ENCODE results near the gene NELFA.
"Not testable (repeated sequence)": the region's sequence is repeated elsewhere in the genome, so short reads cannot be mapped to it uniquely, and the experiment has no call there.

NELFA gene

DNA sequence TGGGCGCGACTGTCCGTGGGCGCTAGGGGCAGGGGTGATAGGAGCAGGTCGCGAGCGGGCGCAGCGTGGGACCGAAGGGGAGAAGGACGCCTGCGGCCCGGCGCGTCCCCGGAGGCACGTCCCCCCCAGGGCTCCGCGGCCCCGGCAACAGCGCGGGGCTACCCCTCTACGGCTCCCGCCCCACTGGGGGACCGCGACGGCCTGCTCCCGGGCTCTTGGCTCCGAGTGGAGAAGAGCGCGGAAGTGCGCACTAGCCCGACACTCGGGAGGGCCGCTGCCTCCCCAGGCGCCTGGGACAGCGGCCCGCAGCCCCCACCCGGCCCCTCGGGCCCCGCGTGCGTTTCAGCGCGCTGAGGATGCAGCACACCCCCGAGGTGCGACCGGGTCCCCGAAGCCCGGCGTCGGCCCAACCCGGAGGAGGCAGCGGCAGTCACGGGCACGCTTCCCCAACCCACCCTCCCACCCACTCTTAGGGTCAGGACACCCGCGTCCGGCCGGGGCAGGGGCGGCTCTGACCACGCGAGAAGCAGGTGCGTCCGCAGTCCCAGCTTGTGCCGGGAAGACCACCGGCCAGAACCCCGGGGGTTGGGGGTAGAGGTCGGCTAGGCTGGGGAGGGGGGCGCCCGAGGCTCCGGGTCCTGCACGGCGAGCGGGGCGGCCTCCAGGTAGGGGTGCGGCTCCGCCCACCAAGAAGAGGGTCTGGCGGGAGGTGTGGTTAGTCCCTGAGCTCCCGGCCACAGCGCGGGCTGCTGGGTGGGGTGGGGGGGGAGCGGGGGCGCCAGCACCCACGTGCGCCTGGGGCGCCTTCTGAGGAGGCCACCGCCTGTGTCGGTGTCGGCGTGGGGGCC is 31.8 kb upstream of the NELFA start:
- no peak for DNase-seq (ENCODE audit: low read depth in 2 of 2)

DNA sequence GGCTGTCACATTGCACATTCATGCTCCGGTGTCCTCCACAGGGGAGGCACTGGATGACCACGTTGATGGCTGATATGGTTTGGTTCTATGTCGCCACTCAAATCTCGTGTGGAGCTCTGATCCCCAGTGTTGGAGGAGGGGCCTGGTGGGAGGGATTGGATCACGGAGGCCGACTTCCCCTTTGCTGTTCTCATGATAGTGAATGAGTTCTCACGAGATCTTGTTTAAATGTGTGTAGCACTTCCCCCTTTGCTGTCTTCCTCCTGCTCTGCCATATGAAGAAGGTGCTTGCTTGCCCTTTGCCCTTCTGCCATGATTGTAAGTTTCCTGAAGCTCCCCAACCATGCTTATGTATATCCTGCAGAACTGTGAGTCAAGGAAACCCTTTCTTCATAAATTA is 28.1 kb upstream of the NELFA start:
- DNase-seq (ENCODE audit: low read depth in 2 of 2) = no peak

DNA sequence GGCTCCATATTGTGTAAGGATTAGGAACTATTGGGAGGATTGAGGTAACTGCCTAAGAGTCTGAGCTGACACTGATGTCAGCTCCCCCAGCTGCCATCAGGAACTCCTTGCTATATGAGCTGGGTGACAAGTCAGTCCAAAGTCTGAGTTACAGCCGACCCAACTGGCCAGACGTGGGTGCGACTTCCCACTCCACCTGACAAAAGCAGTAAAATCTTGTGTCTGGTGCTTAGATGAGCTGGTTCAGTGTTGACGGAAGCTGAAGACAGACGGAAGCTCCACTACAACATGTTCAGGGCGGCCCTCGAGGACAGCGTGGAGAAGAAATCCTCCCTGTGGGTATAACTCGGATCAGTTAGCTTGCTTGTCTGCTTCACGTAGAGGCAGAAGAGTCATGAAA is 27.6 kb upstream of the NELFA start:
- no peak for DNase-seq (ENCODE audit: low read depth in 2 of 2)

GRCh38 chr4:2031161-2031560 is 22.4 kb upstream of the NELFA start:
- DNase-seq (ENCODE audit: low read depth in 2 of 2) = not testable (repeated sequence)

- not testable (repeated sequence) for DNase-seq (ENCODE audit: low read depth in 2 of 2)
These were observed 18.3 kb upstream of the NELFA start for GRCh38 chr4:2027120-2027519.

- DNase-seq (ENCODE audit: low read depth in 2 of 2) = no peak
These were observed 17.0 kb upstream of the NELFA start for GRCh38 chr4:2025817-2026216.

DNA sequence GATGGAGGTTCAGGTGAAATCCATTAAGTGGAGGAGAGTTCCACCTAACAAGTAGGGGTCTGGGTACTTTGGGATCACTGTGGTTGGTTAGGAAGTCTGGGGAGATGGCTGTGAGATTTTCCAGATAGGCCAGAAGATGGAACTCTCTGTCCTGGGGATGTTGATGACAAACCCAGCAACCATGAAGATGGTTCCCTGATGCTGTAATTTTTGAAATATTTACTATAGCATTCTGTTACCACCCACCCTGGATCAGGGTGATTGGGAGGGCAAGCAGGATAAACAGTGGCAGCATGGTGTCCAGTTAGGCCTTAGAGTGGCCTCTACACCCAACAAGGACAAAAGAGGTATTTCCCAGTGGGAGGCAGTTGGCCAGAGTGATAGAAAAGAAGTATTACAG is 15.9 kb upstream of the NELFA start:
- no peak for DNase-seq (ENCODE audit: low read depth in 2 of 2)

- DNase-seq (ENCODE audit: low read depth in 2 of 2) = not testable (repeated sequence)
These were observed 12.7 kb upstream of the NELFA start for GRCh38 chr4:2021358-2022018.

- no peak for DNase-seq (ENCODE audit: low read depth in 2 of 2)
These were observed 6.2 kb upstream of the NELFA start for GRCh38 chr4:2015008-2015407.

DNA sequence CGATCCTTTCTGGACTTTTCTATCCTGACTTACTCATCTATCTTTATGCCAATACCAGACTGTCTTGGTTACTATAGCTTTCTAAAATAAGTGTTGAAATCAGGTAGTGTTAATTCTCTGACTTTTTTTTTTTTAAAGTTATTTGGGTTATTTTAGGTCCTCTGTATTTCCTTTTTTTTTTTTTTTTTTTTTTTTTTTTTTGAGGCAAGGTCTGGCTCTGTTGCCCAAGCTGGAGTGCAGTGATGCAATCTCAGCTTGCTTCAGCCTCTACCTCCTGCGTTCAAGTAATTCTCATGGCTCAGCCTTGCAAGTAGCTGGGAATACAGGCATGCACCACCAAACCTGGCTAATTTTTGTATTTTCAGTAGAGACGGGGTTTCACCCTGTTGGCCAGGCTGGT is 2.8 kb upstream of the NELFA start:
- DNase-seq (ENCODE audit: low read depth in 2 of 2) = no peak

DNA sequence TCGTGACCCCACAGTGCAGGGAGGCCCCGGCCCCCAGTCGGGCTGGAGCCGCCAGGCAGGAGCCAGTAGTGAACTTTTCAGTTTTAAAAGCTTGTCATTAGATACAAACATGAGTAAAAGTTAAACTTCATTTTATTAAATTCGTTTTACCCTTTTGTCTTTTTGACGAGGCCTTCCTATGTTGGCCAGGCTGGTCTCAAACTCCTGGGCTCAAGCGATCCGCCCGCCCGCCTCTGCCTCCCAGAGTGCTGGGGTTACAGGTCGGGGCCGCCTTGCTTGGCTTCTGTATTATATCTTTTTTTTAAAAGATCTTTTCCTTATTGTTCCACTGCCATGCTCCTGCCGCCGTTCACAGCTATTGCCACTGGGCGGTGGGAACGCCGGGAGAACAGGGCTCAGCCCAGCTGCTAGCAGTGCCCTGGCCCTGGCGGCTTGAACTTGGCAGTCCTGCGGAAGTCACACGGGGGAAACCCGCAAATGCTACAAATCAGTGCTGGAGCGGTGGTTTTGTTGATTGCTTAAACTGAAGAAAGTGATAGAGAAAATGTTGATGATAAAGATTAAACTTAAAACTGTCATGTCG is 968 bp upstream of the NELFA start:
- DNase-seq (ENCODE audit: low read depth in 2 of 2) = peak; percentile 30 to 33

GRCh38 chr4:2008671-2008920 is 178 bp downstream of the NELFA start:
- DNase-seq (ENCODE audit: low read depth in 2 of 2) = no peak

- DNase-seq (ENCODE audit: low read depth in 2 of 2) = no peak
These were observed 737 bp downstream of the NELFA start for GRCh38 chr4:2007804-2008670.

DNA sequence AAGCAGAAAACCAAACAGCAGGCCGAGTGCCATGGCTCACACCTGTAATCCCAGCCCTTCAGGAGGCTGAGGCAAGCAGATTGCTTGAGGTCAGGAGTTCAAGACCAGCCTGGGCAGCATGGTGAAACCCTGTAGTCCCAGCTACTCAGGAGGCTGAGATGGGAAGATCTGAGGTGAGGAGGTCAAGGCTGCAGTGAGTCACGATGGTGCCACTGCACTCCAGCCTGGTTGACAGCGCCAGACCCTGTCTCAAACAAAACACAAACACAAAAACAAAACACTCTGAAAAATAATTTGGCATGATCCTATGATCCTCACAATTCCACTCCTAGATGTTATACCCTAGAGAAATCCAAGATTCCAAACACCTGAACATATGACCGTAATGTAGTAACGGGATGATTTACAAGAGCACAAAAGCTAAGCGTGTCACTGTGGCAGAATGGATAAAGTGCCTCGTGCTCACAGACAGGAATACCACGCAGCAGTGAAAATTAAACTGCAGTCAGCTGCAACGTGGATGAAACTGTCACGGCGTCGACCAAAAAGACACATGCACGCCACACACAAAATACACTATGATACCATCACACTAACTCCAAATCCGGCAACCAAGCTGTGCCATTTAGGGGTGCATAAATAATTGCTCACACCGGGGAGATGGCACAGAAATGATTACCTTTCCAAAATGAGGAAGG is 1.7 kb downstream of the NELFA start:
- no peak for DNase-seq (ENCODE audit: low read depth in 2 of 2)

DNA sequence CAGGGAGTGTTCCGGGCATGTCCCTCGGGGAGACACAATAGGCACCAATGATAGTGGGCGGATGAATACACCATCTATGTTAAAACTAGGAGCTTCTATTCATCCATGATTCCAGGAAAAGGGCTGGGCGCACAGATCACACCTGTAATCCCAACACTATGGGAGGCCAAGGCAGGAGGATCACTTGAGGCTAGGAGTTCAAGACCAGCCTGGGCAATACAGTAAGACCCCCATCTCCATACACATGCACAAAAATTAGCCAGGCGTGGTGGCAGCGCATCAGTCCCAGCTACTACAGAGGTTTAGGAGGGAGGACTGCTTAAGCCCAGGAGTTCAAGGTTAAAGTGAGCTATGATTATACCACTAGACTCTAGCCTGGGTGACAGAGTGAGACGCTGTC is 2.4 kb downstream of the NELFA start:
- DNase-seq (ENCODE audit: low read depth in 2 of 2) = no peak

DNA sequence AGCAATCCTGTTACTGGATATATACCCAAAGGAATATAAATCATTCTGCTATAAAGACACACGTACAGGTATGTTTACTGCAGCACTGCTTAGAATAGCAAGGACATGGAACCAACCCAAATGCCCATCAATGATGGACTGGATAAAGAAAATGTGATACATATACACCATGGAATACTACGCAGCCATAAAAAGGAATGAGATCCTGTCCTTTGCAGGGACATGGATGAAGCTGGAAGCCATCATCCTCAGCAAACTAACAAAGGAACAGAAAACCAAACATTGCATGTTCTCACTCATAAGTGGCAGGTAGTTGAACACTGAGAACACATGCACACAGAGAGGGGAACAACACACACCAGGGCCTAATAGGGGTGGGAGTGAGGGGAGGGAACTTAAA is 5.4 kb downstream of the NELFA start:
- not testable (repeated sequence) for DNase-seq (ENCODE audit: low read depth in 2 of 2)

DNA sequence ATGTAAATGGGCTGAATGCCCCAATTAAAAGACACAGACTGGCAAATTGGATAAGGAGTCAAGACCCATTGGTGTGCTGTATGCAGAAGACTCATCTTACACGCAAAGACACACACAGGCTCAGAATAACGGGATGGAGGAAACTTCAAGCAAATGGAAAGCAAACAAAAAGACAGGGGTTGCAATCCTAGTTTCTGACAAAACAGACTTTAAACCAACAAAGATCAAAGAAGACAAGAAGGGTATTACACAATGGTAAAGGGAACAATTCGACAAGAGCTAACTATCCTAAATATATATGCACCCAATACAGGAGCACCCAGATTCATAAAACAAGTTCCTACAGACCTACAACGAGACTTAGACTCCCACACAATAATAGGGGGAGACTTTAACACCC is 9.5 kb downstream of the NELFA start:
- DNase-seq (ENCODE audit: low read depth in 2 of 2) = not testable (repeated sequence)

DNA sequence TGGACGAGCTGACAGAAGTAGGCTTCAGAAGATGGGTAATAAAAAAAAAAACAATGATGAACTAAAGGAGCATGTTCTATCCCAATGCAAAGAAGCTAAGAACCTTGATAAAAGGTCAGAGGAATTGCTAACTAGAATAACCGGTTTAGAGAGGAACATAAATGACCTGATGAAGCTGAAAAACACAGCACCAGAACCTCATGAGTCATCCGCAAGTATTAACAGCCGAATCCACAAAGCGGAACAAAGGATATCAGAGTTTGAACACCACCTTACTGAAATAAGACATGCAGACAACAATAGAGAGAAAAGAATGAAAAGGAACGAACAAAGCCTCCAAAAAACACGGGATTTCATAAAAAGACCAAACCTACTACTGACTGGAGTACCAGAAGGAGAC is 10.5 kb downstream of the NELFA start:
- DNase-seq (ENCODE audit: low read depth in 2 of 2) = no peak

GRCh38 chr4:1997712-1998111 is 11.1 kb downstream of the NELFA start:
- DNase-seq (ENCODE audit: low read depth in 2 of 2) = no peak

DNA sequence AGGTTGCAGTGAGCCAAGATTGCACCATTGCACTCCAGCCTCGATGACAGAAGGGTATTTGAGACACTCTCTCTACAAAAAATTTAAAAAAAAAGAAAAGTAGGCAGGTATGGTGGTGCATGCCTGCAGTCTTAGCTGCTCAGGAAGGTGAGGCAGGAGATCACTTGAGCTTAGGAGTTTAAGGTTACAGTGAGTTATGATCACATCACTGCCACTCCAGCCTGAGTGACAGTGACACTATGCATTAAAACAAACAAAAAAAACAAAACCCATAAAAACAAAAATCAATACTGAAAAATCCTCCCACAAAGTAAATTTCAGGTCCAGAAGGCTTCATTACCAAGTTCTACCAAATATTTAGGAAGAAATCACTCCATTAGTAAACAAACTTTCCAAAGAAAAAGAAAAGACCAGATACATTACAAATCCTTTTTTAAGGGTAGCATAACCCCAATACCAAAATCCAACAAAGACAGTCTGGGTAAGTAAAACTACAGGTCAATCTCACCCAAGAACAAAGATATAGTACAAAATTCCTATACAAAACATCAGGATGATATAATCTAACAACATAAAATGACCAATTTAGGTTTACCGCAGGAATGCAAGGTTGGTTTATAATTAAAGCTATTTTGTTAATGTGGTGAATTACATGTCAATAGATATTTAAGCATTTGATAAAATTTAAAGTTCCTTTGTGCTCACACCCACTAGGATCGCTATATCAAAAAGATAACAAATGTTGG is 11.7 kb downstream of the NELFA start:
- DNase-seq (ENCODE audit: low read depth in 2 of 2) = no peak

DNA sequence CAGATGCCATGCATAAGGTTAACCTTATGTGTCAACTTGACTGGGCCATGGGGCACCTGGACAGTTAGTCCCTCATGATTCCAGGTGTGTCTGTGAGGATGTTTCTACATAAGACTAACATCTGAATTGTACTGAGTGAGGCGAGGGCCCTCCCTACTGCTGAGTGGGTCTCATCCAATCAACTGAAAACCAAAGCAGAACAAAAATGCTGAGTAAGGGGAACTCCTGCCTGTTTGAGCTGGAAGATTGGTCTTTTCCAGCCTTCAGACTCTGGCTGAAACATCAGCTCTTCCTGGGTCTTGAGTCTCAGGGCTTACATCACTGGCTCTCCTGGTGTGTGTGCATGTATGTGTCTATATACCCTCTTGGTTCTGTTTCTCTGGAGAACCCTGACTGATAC is 13.8 kb downstream of the NELFA start:
- no peak for DNase-seq (ENCODE audit: low read depth in 2 of 2)

Measured in stimulated activated CD4-positive, alpha-beta T cell treated with anti-CD3 and anti-CD28 coated beads, Interleukin-4, amount 100 ng/mL, for 48 hours (primary cell).